T1000 (cell line): ENCODE results near the gene IL5.
A peak's percentile ranks its signal among the peaks of the same experiment; 100 is the strongest.
"Not testable (repeated sequence)": the region's sequence is repeated elsewhere in the genome, so short reads cannot be mapped to it uniquely, and the experiment has no call there.

Experiments
- DNase-seq: peaks from one replicate; lab custom pipeline; 2025; ENCODE audit warnings: mixed read lengths; lab: John Stamatoyannopoulos, UW

Gene IL5

DNA sequence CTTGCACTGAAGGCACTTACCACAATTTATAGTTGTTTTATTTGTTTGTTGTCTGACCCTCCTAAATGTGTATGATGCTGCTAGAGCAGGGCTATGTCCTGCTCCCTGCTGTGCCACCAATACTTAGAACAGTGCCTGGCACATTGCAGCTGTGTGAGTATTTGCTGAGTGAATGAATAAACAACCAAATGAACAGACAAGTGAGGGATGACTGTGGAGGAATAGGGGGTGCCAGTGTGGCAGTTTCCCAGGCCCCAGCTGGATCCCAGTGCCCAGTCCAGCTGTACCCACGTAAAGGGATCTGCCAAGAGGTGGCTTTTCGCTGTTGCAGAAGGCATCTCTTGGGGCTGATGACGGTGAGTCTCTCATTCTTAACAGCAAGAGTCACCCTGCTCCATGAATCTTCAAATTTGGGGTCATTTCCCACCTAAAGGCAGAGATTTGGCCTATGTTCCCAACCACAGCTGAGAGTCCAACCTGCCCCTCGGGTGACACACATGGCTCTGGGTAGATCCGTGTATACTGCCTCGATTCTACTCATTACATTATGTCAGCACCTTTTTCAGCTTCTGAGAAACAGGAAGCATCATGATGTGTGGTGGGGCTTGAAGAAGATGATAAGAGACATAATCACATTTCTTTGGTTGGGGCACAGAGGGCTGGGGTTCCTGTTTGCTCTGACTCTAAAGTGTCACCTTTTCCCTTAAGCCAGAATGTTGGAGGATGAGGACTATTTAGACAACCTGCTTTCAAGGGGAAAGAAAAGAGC lies 14.3 kb downstream of the IL5 start:
- DNase-seq: no peak

DNA sequence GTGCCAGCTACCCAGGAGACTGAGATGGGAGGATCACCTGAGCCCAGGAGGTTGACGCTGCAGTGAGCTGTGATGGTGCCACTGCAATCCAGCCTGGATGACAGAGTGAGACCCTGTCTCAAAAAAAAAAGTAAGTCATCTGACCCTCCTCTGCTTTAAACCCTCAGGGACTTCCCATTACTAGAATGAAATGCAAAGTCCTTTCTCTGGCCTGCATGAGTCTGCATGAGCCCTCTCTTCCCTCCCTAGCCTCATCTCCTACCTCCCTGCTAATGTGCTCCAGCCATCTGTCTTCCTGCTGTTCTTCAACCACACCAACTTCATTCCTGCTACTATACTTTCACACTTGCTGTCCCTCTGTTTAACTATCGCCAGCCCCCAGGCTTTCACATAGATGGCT lies 15.3 kb downstream of the IL5 start:
- no peak for DNase-seq

DNA sequence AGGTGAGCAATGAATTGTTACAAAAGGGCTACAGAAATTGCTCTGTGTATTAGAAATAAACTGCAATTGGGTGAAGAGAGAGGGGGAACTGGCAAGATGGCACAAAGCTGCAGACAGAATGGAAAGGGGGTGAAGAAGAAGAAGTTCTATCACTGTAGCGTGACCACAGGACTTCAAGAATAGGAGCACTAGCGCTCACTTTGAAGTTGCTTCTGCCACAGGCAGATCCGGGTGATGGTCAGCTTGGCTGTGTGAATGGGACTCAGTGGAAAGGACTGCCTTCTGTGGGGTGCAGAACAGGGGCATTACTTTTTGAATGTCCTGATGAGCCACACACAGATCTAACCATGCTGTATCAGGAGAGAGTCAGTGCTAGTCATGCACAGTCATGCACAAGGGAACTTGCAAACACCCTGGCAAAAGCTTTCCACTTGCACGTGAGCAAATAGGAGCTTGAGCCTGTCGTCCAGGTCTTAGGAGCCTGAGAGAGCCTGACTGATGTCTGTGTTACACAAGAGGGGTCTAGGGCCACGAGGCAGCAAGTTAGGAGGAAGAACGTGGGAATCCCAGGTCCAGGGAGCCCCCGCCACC lies 16.3 kb downstream of the IL5 start:
- DNase-seq: no peak

- DNase-seq: peak; percentile 43
These were observed 16.9 kb downstream of the IL5 start for GRCh38 chr5:132526290-132526973.

- DNase-seq: no peak
These were observed 18.0 kb downstream of the IL5 start for GRCh38 chr5:132525299-132525724.

GRCh38 chr5:132524877-132525276 lies 18.4 kb downstream of the IL5 start:
- DNase-seq: not testable (repeated sequence)

DNA sequence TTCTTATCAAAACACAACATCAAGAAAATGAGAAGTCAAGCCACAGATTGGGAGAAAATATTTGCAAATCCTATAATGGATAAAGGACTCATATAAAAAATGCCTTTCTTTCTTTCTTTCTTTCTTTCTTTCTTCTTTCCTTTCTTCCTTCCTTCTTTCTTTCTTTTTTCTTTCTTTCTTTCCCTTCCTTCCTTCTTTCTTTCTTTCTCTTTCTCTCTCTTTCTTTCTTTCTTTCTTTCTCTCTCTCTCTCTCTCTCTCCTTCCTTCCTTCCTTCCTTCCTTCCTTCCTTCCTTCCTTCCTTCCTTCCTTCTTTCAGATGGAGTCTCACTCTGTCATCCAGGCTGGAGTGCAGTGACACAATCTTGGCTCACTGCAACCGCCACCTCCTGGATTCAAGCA lies 21.3 kb downstream of the IL5 start:
- not testable (repeated sequence) for DNase-seq

DNA sequence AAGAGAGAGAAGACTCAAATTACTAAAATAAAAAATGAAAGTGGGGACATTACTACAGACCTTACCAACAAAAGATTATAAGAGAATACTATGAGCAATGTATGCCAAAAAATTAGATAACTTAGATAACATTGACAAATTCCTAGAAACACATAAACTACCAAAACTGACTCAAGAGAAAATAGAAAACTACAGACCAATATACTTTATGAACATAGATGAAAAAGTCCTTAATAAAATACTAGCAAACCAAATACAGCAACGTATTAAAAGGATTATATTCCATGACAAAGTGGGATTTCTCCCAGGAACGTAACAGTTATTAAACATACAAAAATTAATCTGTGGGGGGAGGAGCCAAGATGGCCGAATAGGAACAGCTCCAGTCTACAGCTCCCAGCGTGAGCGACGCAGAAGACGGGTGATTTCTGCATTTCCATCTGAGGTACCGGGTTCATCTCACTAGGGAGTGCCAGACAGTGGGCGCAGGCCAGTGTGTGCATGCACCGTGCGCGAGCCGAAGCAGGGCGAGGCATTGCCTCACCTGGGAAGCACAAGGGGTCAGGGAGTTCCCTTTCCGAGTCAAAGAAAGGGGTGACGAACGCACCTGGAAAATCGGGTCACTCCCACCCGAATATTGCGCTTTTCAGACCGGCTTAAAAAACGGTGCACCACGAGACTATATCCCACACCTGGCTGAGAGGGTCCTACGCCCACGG lies 29.5 kb downstream of the IL5 start:
- not testable (repeated sequence) for DNase-seq

GRCh38 chr5:132510076-132510475 lies 33.2 kb downstream of the IL5 start:
- DNase-seq: no peak

- no peak for DNase-seq
These were observed 37.1 kb downstream of the IL5 start for GRCh38 chr5:132506094-132506692.

DNA sequence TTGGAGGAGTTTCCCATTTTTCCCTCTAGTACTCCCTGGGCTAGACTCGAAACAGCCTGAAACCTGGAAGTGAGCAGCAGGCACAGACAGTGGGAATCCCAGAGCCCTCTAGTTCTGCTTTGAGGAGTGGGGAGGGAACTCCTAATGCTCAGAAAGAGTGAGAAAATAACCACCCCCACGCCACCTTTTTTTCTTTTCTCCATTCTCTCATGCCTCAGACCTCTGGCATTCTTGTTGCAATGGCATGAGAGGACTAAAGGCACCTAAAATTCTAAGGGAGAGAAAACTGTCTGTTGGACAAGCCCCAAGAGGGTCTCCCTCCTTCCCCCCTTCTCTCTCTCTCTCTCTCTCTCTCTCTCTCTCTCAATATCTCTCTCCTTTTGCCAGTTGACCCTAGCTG lies 37.7 kb downstream of the IL5 start:
- no peak for DNase-seq

DNA sequence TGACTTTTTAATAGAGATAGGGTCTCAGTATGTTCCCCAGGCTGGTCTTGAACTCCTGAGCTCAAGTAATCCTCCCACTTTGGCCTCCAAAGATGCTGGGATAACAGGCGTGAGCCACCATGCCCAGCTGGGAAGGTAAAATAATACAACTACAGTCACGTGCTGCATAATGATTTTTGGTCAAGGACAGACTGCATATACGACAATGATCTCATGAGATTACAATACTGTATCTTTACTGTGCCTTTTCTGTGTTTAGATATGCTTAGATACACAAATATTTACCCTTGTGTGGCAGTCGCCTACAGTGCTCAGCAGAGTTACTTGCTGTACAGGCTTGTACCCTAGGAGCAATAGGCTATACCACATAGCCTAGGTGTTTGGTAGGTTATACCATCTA lies 38.6 kb downstream of the IL5 start:
- DNase-seq: no peak

DNA sequence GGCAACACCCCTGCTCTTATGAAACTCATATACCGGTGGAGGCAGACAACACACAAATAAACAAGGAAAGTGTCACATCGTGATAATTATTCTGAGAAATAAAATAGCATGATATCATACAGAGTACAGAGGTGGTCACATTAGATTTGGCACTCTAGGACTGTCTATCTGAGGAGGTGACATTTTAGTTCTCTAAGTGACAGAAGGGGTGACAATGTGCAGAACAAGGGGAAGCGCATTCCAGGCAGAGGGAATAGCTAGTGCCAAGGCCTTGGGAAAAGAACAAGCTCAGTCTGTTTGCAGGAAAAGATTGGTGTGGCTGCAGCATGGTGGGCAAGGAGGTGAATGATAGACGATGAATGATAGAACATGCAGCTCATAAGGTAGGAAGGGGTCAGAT lies 40.1 kb downstream of the IL5 start:
- DNase-seq: no peak

- no peak for DNase-seq
These were observed 41.1 kb downstream of the IL5 start for GRCh38 chr5:132501961-132502931.

DNA sequence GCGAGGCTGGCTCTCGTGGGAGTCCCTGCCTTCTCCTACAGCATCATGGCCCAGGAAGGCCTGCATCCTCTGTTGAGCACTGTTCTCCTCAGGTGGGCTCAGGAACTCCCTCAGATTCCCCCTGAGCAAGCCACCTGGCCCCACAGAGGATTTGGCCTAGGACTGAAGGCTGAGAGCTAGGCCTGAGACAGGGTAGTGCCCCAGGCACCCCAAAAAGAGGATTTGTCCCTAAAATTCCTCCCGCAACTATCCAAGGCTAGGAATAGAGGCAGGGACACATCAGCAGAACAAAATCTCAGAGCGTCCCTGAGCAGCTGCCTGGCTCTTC lies 41.7 kb downstream of the IL5 start:
- no peak for DNase-seq

DNA sequence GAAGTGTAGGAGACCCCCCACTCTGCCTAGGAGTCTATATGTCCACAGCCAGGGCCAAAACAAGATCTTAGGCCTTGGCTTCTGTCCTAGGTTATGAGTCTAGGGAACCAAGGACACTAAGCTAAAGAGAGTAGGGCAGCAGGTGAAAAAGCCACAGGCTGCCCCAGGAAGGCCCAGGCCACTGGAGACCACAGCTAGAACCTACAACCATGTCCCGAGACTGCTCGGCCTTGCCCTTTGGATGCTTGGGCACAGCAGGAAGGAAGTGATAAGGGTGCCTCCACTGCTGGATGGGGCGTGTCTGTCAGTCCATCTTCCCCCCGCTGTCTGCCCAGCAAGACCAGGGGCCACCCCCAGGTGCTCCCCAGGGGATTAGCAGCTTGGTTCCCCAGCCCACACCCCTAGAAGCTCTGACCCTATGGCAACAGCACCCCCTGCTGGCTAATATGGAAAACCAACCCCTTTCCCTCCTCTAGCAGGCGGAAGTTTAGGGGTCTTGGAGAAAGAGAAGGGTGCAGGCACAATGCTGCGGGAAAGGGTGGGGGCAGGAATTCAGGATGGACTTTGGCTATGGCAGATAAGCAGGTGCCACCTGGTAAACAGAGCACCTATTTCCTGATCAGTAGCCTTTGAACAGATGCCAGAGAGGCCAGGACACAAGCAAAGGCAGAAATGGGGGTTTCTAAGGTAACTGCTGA lies 42.2 kb downstream of the IL5 start:
- DNase-seq: no peak

DNA sequence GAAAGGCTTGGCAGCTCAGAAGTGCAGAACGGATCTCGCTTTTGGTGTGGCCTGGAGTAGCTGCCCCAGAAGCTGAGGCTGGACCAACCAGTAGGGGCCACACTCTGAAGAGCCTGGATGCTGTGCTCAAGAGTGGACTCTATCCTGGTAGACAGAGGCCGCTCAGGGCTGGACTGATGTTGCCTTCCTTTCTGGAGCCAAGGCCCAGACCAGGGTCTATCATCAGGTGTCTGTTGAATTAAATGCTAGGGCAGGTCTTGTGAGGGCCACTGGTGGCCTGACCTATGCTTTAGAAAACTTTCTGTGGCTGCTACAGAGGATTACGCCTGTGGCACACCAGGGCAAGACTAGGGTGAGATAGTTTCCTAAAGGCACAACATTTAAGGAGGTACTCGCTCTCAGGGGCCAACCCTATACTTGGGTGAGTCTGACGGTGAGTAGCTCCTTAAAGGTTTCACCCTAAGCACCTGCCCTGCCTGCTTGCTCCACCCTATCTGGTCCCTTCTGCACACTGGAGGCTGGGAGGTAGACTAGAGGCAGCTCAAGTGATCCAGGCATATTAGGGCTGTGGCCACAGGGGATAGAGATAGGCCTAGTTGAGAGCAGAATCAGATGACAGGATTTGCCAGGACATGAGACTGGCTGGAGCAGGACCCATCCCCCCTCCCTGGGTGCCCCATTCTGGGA lies 42.9 kb downstream of the IL5 start:
- no peak for DNase-seq

DNA sequence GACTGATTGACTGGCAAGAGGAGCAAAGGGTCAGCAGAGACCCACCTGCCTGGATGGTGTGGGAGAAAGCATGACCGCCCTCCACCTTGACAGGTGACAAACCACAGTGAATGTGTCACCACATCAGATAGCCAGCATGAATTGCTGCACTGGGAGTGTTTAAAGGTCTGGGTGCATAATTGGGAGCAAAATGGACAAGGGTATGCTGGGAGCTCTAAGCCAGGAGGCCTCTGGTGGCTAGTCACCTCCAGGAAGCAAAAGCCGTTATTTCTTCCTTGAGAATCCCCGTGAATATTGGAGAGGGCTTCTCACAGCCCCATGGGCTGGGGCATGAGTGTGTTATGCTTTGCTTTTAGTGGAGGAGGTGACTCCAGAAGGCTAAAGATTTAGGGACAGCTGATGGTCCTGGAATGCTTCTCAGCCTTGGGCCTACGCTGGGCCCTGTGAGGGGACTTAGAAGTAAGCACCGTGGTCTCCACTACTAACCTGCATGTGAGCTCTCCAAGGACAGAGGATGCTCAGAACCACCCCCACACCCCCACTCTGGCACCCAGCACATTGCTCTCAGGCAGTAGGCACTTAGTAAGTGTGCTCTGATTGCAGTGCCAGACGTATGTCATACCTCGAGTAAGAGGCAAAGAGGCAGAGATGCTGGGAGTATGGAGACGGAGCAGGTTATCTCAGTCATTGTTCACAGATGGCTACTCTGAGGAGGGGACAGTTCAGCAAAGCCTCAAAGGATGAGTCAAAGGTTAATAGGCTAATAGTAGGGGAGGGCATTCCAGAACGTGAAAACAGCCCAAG lies 43.7 kb downstream of the IL5 start:
- DNase-seq: no peak

DNA sequence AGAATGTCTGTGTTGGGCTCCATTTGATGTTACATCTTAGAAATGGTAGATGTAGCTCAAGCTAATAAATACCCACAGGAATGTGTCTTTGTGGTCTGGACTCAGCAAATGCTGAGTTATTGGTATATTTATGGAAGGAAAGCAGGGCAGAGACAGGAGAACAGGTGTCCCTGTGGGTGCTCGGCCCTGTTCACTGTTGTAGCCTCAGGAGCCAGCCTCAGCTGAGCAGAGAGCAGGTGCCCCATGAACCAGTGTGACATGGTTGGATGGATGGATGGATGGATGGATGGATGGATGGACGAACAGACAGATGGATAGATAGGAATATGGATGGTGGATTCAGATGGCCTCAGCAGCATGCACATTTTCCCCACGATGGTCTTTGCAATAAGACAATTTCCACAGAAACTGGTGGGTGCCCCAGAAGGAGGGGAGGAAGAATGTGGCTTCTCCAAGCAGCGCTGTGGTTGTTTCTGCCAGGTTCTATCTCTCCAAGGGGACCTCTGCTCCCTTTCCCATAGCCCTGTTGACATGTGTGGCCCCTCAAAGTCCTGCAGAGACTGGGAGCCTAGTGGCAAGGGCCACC lies 44.5 kb downstream of the IL5 start:
- no peak for DNase-seq
